PC-9 (cell line): ENCODE data around the gene ANKS4B.

Experiments
- CTCF ChIP-seq: fragments of 200-600 bp; sonication (generic); conservative IDR thresholded peaks from 2 replicates; pipeline ENCODE4 v1.6.1; 2017; ENCODE audit warnings: mixed run types, antibody characterized with exemption, mild to moderate bottlenecking, moderate library complexity
- EZH2 ChIP-seq: fragments of 200-600 bp; sonication (generic); IDR thresholded peaks from 2 replicates; pipeline ENCODE4 v1.8.0; 2017; ENCODE audit warnings: antibody characterized with exemption, low read depth

GRCh38 chr16:21214086-21214485, 19.4 kb upstream of the ANKS4B start:
- no peak for TF ChIP-seq CTCF
- no peak for TF ChIP-seq EZH2
